NCI-H1436 (cell line): Measurements from ENCODE around the gene ZBTB5.
"Not testable (repeated sequence)": the region's sequence is repeated elsewhere in the genome, so short reads cannot be mapped to it uniquely, and the experiment has no call there.

Experiments used
- DNase-seq: peaks from one replicate; lab custom pipeline; 2025; lab: John Stamatoyannopoulos, UW

Gene ZBTB5

GRCh38 chr9:37406603-37407401, 58.4 kb downstream of the ZBTB5 start:
- DNase-seq = no peak

GRCh38 chr9:37405764-37406380, 59.4 kb downstream of the ZBTB5 start:
- DNase-seq = no peak

GRCh38 chr9:37405350-37405749, 59.9 kb downstream of the ZBTB5 start:
- no peak for DNase-seq

GRCh38 chr9:37404590-37404989, 60.7 kb downstream of the ZBTB5 start:
- DNase-seq = no peak

- DNase-seq = no peak
These were observed 65.9 kb downstream of the ZBTB5 start for GRCh38 chr9:37399336-37399735.

GRCh38 chr9:37398464-37399025, 66.7 kb downstream of the ZBTB5 start:
- DNase-seq = no peak

- not testable (repeated sequence) for DNase-seq
These were observed 67.3 kb downstream of the ZBTB5 start for GRCh38 chr9:37397948-37398347.

GRCh38 chr9:37395663-37396062, 69.6 kb downstream of the ZBTB5 start:
- DNase-seq = no peak

GRCh38 chr9:37395229-37395628, 70.0 kb downstream of the ZBTB5 start:
- DNase-seq = no peak

- DNase-seq = no peak
These were observed 73.0 kb downstream of the ZBTB5 start for GRCh38 chr9:37392272-37392671.

GRCh38 chr9:37390759-37391158, 74.5 kb downstream of the ZBTB5 start:
- DNase-seq = no peak
